ENCODE results near the gene ASF1B.
"Not testable (repeated sequence)": the region's sequence is repeated elsewhere in the genome, so short reads cannot be mapped to it uniquely, and the experiment has no call there.

Gene ASF1B

DNA sequence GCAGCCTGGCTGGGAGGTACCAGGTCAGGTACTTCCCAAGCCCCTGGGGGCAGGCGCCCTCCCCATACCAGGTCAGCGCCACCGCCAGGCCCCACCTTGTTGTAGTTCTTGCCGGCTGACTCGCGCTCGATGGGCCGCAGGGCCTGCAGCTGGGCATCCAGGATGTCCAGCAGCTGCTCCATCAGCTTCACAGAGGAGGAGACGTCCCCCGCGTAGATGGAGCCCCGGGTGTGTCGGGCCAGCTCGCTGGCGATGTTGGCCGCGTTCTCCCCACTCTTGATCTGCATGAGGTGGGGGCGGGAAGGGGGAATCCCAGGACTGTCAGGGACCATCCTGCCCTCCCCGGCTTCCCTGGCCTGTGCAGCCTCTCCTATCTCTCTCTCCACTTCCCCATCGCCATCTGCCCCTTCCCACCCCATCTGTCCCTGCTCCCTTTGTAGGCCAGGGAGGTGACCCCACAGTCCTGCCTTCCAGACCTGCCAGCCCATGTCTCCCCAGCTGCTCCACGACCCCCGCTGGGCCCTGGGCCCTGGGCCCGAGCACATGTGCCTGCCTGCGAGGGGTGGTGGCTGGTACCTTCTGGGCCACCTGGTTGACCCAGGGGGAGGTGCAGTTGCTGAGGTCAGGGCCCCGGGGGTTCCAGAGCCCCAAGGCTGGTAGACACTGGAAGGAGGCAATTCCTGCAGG, 23.8 kb upstream of the ASF1B start:
- DNase-seq (ENCODE audit: low read depth), result no peak

DNA sequence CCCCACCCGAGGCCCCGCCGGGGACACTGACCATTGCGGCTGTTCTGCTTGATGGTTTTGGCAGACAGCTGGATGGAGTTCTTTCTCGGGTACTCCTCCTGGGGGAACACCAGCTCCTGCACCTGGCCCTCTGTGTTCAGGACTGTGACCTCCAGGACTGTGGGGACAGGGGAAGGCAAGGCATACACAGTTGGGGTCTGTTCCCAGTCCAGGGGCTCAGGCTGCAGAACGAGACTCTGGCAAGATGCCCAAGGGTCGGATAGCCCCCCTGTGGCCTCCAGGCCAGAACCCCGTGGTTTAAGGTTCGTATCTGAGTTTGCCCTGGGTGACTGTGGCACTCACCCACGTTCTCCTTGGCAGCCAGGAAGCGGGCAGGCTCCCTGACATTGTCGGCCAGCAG, 22.7 kb upstream of the ASF1B start:
- no peak for DNase-seq (ENCODE audit: low read depth)

DNA sequence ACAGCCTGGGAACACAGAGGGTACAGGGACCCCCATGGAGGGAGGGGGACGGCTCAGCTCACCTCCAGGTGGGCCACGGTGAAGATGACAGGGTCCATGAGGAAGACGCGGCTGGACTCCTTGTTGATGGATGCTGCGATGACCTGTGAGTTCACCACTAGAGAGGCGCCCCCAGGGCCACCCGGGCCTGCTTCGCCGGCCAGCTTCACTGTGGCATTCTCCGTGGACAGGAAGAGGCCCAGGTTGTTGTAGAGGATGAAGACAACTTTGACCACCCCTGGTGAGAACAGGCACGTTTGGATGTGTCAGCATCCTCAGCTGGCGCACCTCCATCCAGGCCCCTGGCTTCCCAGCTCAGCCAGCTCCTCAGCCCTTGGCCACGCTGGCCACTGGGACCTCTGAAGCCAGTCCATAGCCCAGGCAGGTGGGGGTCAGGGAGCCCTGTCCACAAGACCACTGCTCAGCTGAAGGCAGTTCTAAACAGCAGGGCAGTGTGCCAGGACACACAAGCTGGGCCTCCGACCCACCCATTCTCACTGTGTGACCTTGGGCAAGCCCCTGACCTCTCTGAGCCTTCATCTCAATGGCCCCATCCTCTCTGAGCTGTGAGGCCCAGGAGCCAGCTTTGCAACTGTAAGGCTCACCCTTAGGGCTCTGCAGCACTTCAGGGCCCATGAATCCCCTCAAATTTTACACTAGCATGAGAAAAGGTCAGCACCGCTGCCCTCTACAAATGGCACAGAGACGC, 22.1 kb upstream of the ASF1B start:
- no peak for DNase-seq (ENCODE audit: low read depth)

DNA sequence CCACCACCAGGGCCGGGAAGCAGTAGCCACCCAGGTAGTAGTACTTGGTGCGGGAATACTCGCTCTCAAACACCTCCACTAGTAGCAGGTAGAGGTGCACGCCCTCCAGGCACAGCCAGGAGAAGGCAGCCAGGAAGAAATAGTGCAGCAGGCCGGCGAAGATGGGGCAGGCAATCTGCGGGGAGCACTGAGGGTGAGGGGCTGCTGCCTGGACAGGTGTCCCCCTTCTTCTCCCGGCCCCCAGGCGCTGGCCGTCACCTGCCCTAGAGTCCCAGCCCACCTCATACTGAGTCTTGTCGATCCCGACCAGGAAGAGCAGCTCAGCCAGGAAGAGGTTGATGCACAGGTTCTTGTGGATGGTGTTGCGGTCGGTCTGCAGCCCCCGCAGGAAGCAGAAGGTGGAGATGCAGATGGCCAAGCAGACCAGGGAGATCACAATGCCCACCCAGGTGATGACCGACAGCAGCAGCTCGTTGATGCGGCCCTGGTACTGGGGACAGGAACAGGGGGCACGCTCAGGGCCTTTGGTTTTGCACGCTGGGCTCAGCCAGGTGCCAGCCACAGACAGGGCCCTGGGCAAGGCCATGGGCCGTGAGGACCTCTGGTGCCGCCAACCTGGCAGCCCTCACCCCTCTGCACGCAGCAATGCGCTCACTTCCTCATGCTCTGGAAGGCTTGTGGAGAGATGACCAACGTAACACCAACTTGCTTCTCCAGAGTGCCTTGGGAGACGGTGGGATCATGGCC, 20.8 kb upstream of the ASF1B start:
- DNase-seq (ENCODE audit: low read depth), result no peak

DNA sequence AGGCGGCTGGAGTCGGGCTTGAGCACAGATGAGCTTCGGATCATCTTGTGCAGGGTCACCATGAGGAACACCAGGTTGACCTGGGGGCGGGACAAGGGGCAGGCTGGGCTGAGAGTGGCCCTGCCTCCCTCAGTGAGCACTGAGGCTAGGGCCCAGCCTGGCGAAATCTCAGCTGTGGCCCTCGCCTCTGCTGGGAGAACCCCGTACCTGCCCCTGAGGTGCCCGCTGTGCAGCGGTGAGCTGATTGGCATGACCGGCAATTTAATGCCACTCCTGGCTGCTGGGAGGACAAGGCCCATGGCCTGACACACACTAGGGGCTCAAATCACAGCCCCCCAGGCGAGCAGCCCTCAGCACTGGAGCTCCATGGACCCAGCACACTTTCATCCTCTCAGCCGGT, 19.7 kb upstream of the ASF1B start:
- DNase-seq (ENCODE audit: low read depth), result no peak

DNA sequence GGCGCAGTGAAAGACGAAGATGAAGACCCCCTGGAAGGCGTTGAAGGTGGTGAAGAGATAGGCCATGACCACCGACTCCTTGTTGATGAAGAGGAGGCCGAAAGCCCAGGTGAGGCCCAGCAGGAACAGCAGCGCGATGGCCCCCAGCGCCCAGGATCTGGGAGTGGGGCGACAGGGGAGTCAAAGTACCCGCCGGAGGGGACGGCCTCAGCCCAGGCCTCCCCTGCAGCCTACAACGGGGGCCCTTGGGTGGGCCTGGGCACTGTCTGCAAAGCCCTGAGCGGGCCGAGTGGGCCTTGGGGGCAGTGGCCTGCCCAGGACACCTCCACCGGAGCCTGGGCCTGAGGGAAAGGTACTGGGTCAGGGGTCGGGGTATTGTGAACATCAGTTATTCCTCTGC, 19.0 kb upstream of the ASF1B start:
- no peak for DNase-seq (ENCODE audit: low read depth)

DNA sequence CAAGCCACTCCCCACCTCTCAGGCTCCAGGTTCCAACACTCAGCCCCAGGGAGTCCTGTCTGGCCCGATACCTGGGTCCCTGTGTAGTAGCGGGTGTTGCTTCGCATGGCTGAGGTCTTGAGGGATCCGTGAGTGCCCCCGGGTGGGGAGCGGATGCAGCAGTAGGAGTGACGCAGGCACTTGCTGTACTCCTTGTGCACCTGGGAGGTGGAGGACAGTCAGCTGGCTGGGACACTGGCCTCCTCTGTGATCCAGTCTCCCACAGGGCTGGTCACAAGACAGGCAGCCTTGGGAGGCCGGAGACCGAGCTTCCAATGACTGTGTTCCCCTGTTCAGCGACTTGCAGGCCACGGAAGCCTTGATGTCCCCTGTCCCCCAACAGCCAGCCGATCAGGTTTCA, 16.3 kb upstream of the ASF1B start:
- no peak for DNase-seq (ENCODE audit: low read depth)

DNA sequence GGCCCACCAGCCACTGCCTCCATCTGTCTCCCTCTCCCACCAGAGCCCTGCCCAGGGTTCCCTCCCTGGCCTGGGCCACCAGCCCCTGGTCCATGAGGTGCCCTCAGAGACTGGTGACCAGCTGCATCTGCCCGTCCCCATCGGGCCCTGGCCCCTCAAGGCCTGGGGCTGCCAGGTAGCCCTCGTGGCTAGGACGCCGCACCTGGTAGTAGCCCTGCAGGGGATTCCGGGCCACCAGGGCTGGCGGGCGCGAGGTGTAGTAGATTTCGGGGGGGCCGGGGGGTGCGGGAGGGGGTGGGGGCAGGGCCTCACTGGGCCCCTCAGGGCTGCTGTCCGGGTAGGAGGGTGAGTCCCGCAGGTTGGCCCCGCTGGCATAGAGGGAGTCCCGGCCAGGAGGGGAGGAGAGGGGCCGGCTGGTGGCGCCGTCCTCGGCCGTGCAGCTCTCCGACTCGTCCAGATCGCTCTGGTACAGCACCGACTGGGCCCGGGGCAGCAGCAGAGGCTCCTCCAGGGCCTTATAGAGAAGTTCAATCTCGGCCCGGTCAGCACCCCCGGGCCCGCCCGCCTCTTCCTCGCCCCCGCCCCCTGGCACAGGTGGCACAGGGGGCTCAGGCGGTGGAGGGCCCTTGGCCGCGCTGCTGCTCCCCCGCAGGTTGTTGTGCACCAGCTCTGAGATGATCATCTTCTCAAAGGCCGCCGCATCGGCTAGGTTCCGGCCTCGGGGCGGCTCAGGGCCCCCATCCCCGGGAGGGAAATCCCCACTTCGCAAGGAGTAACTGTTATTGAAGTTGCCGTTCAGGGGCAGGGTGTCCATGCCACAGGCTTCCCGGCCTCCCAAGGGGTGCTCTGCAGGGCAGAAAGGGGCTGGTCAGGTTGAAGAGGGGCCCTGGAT, 14.6 kb upstream of the ASF1B start:
- DNase-seq (ENCODE audit: low read depth), result no peak

DNA sequence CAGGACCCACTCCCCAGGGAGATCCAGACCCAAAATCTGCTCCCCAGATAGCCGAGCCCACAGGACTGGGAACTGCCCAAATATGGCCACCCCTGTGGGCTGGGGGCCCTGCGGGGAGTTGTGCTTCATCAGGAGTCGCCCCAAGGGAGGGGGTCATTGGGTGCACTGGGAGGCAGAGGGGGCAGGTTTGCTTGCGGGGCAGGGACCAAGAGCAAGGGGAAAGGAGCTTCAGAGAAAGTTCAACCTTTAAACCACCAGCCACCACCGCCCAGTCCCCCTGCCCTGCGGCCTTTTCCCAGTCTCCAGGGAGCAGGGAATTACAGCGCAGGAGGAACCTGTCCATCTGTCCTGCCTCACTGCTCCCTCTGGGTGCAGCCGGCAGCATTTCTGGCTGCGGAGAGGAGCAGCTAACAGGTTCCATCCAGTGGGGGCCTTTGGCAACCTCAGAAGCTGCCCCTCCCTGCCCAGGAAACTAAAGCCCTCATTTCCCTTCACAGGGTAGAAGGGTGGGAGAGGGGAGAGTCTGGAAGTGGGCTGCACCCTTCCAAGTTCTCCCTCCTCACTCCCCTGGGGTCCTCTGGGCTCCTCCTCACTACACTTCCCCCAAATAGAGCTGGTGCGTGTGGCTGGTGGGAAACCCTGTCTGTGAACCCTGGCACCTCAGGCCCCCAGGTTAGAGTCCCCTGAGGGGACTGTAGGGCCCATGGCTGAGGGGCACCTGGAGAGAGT, 13.8 kb upstream of the ASF1B start:
- DNase-seq (ENCODE audit: low read depth), result no peak

DNA sequence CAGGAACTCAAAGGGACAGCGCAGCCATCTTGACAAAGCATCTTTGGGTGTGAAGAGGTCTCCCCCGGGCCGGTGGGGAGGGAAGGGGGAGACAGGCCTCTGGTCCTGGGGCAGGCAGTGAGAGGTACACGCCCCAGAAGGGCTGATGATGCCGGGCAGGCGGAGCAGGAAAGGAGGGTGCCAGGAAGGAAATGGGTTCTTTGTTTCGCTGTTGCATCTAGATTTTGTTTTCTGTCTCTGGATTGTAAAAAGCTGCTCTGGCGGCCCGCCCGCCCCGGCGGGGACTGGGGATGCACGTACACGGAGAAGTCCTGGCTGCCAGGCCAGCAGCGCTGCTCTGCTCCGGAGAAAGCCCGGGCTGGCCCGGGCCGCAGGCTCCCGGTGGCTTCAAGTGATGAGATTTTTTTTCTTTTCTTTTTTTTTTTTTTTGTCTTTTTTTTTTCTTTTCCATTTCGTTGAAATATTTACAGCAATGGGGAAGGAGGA, 13.2 kb upstream of the ASF1B start:
- no peak for DNase-seq (ENCODE audit: low read depth)

DNA sequence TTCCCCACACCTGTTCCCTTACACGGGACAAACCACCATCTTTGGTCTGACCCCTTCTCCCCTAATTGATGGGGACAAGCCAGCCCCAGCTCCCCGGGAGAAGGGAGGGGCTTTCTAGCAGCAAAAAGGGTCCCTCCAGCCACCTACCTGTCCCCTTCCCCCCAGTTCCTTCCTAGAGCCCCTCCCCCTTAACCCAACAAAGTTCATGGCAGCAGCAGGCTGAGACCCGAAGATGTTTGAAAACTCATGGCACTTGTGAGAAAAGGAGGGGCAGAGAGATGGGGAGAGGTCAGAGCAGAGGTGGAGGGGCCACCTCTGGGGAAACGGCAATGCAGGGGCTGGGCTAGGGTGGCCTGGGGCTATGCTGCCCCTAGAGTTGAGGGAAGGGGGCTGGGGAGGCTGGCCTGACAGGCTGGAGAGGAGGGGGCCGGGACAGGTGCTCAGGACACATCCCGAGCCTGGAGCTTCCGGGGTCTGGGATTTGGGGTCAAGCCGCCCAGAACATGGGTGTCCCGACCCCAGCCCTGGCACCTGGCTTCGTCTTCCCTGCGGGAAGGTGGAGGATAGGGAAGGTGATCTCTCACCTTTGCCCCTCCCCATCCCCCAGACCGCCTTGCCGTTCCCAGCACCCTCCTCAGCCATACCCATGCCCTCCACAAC, 12.5 kb upstream of the ASF1B start:
- no peak for DNase-seq (ENCODE audit: low read depth)

DNA sequence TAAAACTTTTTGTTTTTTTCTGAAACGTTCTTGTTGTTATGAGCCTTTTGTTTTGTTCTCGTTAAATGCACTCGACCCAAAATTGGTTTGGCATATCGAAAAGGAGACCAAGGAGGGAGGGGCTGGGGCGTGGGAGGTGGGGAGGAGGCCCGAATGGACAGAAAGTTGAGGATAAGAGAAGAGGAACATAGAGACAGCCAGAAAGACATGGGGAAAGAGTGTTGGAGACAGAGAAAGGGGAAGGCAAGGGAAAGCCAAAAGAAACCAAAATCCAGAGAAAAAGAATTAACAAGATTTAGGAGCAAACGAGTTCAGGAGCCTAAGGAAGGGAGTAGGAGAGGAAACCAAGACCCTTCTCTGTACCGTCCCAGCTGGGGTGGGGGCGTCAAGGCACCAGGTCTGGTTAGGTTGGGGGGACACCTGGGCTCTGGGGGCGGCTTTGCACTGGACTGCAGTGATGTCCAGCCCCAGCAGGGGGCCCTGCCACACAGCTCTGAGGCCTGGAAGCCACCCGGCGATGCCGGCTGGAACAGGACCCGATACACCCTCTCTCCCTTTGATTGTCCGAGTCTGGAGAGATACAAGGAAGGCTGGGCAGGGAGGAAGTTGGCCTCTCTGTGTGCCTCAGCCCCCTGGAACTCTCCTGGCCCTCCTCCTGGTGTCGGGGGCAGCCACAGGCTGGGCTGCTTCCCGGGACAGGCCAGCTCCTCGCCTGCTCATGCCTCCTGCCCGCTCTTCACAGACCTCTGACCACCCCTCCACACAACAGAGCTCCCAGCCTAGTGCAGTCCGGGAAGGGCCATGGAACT, 11.6 kb upstream of the ASF1B start:
- peak; percentile 43 for DNase-seq (ENCODE audit: low read depth)

DNA sequence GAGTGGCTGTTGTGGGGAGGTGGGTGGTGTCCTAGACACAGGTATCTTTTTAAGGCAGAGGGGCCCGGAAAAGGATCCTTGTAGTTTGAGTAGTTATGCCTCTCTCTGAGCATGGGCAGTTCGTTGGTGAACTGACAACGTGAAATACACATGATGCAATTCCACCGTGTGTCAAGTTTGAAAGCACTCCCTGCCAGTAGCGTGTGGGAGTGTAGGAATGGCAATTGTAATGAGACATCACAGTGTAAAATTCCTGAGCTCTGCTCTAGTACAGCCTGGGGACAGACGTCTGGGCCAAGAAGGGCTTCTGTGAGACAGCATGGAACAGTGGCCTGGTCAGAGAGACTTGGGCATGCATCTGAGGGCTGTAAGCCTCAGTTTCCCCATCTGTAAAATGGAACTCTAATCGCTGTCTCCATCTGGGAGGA, 10.4 kb upstream of the ASF1B start:
- DNase-seq (ENCODE audit: low read depth), result no peak

DNA sequence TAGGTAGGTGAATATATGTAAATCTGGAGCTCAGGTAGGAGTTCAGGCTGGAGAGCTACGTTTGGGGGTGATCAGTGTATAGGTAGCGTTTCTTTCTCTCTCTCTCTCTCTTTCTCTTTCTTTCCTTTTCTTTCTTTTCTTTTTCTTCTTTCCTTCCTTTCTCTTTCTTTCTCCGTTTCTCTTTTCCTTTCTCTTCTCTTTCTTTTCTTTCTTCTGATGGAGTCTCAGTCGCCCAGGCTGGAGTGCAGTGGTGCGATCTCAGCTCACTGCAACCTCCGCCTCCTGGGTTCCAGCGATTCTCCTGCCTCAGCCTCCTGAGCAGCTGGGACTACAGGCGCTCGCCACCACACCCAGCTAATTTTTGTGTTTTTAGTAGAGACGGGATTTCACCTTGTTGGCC, 9.8 kb upstream of the ASF1B start:
- not testable (repeated sequence) for DNase-seq (ENCODE audit: low read depth)

DNA sequence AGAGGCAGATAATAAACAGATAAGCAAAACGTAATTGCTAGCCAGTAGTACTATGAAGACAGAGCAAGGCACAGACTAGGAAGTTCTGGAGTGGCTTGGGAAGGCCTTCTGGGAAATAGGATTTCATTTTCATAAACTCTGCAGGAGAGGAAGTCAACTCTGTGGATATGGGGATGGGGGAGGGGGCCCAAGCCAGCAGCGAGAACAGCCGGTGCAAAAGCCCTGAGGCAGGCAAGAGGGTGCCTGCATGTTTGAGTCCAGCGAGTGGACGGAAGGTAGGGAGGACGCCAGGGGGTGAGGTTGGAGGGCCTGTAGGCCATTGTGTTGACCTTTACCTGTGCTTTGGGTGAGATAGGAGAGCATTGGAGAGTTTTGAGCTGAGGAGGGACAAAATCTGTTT, 9.0 kb upstream of the ASF1B start:
- no peak for DNase-seq (ENCODE audit: low read depth)

DNA sequence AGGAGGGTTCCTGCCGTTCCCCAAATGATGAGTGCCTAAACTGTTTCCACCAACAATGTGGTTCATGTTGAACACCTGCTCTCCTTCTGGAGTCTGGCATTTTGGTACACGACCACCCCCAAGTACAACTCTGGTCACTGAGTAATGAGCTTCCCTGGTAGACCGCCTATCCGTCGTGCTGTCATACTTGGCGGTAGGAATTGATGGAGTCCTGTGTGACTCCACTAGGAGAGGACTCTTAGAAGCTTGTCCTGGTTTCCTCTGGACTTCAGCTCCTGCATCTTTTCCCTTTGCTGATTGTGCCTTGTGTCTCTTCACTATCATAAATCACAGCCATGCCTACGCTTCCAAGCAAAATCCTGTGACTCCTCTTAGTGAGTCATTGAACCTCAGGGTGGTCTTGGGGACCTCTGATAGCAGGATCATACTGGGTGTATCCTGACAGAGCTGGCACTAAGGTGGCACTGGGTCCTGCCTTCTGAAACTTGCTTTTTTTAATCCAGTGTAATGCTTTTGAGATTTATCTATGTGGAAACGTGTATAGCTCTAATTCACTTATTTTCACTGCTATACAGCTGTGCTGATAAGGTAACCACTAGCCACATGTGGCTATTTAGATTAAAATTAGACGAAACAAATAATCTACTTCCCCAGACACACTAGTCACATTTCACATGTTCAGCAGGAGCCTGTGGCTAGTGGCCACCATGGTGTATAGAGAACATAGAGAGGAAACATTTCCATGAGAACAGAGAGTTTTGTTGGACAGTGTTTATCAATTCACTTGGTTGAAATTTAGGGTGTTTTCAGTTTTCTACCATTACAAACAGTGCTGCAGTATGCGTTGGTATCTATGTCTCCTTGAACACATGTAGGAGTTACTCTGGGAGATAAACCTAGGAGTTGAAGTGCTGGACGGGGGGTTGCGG, 6.1 kb upstream of the ASF1B start:
- DNase-seq (ENCODE audit: low read depth), result peak; percentile 52

DNA sequence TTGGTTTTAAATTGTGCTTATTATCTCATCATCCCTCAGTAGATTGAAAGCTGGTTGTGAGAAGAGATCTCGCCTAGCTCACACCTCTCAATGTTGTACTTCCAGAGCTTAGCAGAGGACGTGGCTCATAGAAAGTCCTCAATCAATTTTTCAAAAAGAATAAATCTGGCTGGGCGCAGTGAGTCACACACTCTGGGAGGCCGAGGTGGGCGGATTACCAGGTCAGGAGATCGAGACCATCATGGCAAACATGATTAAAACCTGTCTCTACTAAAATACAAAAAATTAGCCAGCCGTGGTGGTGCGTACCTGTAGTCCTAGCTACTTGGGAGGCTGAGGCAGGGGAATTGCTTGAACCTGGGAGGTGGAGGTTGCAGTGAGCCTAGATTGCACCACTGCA, 4.7 kb upstream of the ASF1B start:
- no peak for DNase-seq (ENCODE audit: low read depth)

DNA sequence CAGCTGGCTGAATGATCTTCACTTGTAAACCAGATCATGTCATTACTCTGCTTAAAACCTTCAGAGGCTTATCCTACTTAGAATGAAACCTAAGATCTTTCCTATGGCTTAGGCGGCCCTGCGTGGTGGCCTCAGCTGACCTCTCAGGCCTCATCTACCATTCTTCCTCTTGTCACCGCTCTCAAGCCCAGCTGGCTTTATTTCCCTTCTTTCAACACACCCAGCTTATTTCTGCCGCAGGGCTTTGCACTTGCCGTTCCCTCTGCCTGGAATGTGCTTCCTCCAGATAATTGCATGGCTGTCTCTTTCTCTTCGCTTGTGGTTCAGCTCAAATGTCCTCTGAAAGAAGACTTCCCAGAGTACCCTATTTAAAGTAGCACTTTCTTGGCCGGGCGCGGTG, 3.6 kb upstream of the ASF1B start:
- no peak for DNase-seq (ENCODE audit: low read depth)
